Ishikawa (cell line): ENCODE results near the gene TASP1.

Experiments used
- CEBPB ChIP-seq: IDR thresholded peaks from 2 replicates; pipeline ENCODE4 v1.6.1; 2012
- CREB1 ChIP-seq: IDR thresholded peaks from 2 replicates; pipeline ENCODE4 v1.6.1; 2012; ENCODE audit warnings: low read depth
- NFIC ChIP-seq: IDR thresholded peaks from 2 replicates; pipeline ENCODE4 v1.6.1; 2012

DNA sequence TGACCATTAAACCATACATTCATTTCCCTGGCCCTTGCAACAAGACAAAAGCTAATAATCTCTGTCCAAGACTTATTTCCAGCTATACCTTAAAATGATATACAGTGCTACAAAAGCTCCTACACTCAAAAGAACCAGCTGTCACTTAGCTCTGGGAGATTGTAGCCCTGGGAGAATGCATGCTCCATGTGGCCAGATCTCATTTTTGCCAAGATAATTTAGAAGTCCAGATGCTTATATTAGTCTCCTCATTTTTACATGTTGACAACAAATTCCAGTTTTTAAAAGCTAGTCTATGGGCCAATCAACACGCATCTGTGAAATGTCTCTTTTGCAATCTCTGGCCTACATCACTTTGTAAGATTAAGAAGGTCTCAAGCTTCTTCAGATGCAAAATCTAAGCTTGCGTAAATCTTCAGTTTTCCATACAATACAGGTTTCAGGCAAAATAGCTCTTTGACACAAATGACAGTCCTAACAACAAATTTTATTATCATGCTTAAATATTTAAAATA is 27.1 kb downstream of the TASP1 start:
- TF ChIP-seq CREB1: no peak
- no peak for TF ChIP-seq NFIC
- TF ChIP-seq CEBPB: no peak
